ENCODE results near the gene SLC16A8.

DNA sequence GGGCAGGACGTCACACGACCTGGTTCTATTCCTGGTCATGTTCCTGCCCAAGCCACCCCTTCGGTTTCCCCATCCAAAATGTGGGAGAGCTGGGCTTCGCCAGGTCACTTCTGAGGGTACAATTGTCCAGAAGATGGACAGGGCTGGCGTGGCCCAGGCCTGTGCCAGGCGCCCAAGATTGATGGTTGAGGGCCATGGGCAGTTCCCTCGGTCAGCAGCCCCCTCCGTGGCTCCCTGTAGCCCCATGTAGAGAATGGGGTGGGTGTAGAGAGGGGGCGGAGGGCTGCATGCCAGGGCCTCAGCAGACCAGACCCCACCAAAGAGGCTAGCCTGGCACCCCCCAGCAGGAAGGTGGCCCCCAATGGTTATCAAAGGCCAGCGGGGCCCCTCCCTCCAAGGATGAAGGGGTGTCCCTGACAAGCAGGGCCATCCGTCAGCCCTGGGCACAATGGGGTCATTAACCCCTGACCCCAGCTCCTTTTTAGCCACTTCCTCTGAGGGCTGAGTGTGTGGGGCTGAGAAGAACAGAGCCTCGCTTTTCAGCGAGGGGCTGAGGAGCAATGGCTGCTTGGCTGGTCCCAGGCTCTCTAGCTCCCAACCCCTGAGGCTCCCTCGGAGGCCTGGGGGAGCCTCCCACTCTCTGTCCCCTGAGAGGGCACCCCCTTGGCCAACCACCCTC, 37.8 kb downstream of the SLC16A8 start:
- no peak for TF ChIP-seq CEBPB (IDR thresholded peaks at IDR 0.05; ENCODE audit: borderline replicate concordance in 1 of 2, low read depth in 2 of 2, low read length in 2 of 2)
- no peak for TF ChIP-seq ATF2 (IDR thresholded peaks at IDR 0.05; ENCODE audit: low read length)
- no peak for TF ChIP-seq CTCF (IDR thresholded peaks at IDR 0.05 in 2 of 3, conservative IDR thresholded peaks at IDR 0.05 in 1 of 3; ENCODE audit: control insufficient read depth in 2 of 3, extremely low read depth in 1 of 3, insufficient read depth in 1 of 3, low read depth in 3 of 3, low read length in 3 of 3)

Measured in GM12878 (cell line).